HCT116 (cell line): ENCODE measurements around the gene SETD1B.
"Not testable (repeated sequence)": the region's sequence is repeated elsewhere in the genome, so short reads cannot be mapped to it uniquely, and the experiment has no call there.

Experiments
- ELF1 ChIP-seq: IDR thresholded peaks from 2 replicates; pipeline ENCODE4 v1.6.1; 2012; ENCODE audit warnings: low read depth, borderline replicate concordance
- EZH2 ChIP-seq: fragments of 200-600 bp; sonication (generic); IDR thresholded peaks from 2 replicates; pipeline ENCODE4 v1.6.1; 2017; ENCODE audit warnings: antibody characterized with exemption, mixed run types
- EZH2phosphoT487 ChIP-seq: fragments of 200-600 bp; IDR thresholded peaks from 2 replicates; pipeline ENCODE4 v1.6.1; 2018; ENCODE audit warnings: antibody characterized with exemption, borderline replicate concordance
- POLR2A ChIP-seq: IDR thresholded peaks from 2 replicates; pipeline ENCODE4 v1.7.0; 2011; ENCODE audit warnings: borderline replicate concordance; ENCODE audit not compliant: insufficient read depth, insufficient read length; ENCODE audit errors: extremely low read depth
- POLR2AphosphoS5 ChIP-seq: IDR thresholded peaks from 2 replicates; pipeline ENCODE4 v1.6.1; 2011; ENCODE audit warnings: mild to moderate bottlenecking, low read depth, low read length, moderate library complexity
- TCF7L2 ChIP-seq: IDR thresholded peaks from 2 replicates; pipeline ENCODE4 v1.7.0; 2011; ENCODE audit warnings: borderline replicate concordance, inconsistent platforms; ENCODE audit not compliant: insufficient read depth, insufficient read length; ENCODE audit errors: extremely low read depth
- YY1 ChIP-seq: IDR thresholded peaks from 2 replicates; pipeline ENCODE4 v1.6.1; 2011; ENCODE audit warnings: low read length, low read depth, moderate library complexity, mild to moderate bottlenecking; ENCODE audit not compliant: insufficient replicate concordance; ENCODE audit errors: extremely low read depth
- ZNF274 ChIP-seq: fragments of 200-500 bp; sonication (Bioruptor generic); IDR thresholded peaks from 2 replicates; pipeline ENCODE4 v1.6.1; 2014; ENCODE audit warnings: mild to moderate bottlenecking, low read depth, low read length, inconsistent platforms
- TF ChIP-seq, protein P1 (sequence below), 3 experiments: fragments of 200-600 bp in 1 of 3; sonication (generic) in 1 of 3; IDR thresholded peaks in 2 of 3; conservative IDR thresholded peaks in 1 of 3; 2 replicates each; pipeline ENCODE4 v1.5.1; 2012 to 2017; ENCODE audit warnings: low read depth in 2 of 3, low read length in 2 of 3, antibody characterized with exemption in 1 of 3, borderline replicate concordance in 1 of 3, control low read depth in 1 of 3, mild to moderate bottlenecking in 1 of 3, mixed read lengths in 1 of 3, mixed run types in 1 of 3, moderate library complexity in 1 of 3; ENCODE audit not compliant: insufficient read depth in 1 of 3
- TF ChIP-seq, protein P2 (sequence below): IDR thresholded peaks from 2 replicates; pipeline ENCODE4 v1.6.1; 2012

DNA sequence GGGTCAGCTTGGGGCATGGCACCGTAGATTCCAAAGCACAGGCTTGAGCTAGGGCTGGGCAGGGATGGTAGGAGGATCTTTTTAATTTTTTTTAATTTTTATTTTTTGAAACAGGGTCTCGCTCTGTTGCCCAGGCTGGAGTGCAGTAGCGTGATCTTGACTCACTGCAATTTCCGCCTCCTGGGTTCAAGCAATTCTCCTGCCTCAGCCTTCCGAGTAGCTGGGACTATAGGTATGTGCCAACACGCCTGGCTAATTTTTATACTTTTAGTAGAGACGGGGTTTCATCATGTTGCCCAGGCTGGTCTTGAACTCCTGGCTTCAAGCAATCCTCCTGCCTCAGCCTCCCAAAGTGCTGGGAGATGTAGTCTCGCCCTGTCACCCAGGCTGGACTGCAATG is 13.0 kb upstream of the SETD1B start:
- TF ChIP-seq POLR2AphosphoS5, YY1, POLR2A, EZH2phosphoT487, ELF1, TCF7L2, ZNF274, EZH2: not testable (repeated sequence)
- TF ChIP-seq, protein P1, sequence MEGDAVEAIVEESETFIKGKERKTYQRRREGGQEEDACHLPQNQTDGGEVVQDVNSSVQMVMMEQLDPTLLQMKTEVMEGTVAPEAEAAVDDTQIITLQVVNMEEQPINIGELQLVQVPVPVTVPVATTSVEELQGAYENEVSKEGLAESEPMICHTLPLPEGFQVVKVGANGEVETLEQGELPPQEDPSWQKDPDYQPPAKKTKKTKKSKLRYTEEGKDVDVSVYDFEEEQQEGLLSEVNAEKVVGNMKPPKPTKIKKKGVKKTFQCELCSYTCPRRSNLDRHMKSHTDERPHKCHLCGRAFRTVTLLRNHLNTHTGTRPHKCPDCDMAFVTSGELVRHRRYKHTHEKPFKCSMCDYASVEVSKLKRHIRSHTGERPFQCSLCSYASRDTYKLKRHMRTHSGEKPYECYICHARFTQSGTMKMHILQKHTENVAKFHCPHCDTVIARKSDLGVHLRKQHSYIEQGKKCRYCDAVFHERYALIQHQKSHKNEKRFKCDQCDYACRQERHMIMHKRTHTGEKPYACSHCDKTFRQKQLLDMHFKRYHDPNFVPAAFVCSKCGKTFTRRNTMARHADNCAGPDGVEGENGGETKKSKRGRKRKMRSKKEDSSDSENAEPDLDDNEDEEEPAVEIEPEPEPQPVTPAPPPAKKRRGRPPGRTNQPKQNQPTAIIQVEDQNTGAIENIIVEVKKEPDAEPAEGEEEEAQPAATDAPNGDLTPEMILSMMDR (IDR thresholded peaks at IDR 0.05 in 2 of 3, conservative IDR thresholded peaks at IDR 0.05 in 1 of 3; ENCODE audit: borderline replicate concordance in 1 of 3, insufficient read depth in 1 of 3, low read depth in 2 of 3, low read length in 2 of 3), result not testable (repeated sequence)
- TF ChIP-seq, protein P2, sequence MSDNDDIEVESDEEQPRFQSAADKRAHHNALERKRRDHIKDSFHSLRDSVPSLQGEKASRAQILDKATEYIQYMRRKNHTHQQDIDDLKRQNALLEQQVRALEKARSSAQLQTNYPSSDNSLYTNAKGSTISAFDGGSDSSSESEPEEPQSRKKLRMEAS, result not testable (repeated sequence)
